ENCODE data around the gene POLR1H. TPM values are rescaled to one million over a fixed set of nuclear protein-coding genes. Genes with fewer than 3 reads are reported as not detected.

The POLR1H gene
- total and polyA plus RNA-seq, 7 donors, result 15.4 to 32.9 (median 23.7) TPM

- TF ChIP-seq, protein P1, sequence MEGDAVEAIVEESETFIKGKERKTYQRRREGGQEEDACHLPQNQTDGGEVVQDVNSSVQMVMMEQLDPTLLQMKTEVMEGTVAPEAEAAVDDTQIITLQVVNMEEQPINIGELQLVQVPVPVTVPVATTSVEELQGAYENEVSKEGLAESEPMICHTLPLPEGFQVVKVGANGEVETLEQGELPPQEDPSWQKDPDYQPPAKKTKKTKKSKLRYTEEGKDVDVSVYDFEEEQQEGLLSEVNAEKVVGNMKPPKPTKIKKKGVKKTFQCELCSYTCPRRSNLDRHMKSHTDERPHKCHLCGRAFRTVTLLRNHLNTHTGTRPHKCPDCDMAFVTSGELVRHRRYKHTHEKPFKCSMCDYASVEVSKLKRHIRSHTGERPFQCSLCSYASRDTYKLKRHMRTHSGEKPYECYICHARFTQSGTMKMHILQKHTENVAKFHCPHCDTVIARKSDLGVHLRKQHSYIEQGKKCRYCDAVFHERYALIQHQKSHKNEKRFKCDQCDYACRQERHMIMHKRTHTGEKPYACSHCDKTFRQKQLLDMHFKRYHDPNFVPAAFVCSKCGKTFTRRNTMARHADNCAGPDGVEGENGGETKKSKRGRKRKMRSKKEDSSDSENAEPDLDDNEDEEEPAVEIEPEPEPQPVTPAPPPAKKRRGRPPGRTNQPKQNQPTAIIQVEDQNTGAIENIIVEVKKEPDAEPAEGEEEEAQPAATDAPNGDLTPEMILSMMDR (IDR thresholded peaks at IDR 0.05), result no peak
Measured at GRCh38 chr6:30035784-30036183, 25.3 kb upstream of the POLR1H start.

DNA sequence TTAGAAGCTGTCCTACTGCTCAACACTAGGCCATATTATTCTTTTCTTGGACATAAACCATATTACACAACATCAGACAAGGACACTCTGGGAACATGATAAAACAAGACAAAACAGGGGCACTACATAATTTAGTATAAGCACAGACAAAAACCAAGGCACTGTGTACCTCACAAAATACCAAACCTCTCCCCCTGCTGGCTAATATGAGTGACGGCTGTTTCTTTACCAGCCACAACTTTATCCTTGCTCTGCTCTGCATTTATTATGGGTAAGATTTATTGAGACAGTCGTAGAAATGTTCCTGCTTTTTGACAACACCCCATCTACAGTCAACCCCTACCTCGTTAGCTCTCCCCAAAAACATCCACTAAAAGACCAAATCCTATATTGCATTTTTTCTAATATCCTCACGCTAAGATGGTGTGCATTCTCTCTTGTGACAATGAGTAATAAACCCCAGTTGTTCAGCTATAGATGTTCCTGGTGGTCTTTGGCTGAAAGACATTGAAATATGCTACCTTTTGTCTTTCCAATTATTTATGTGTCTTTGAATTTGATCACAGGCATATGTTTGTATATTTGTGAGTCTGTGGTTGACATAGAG, 23.8 kb upstream of the POLR1H start:
- intact Hi-C loops (cut with DNase I), result no loop called here
- H3K27me3 ChIP-seq (ENCODE audit: insufficient read depth in 3 of 3, low read length in 2 of 3), result no peaks in the 10 kb centered on the region
- DNase-seq, result no peak
- H3K9me3 ChIP-seq, result no peaks in the 10 kb centered on the region
- 71 to 83% (median 82%) methylated on average over 4 of the region's 4 CpGs for WGBS, 3 donors
- H3K36me3 ChIP-seq (ENCODE audit: insufficient read depth in 1 of 2, low read depth in 1 of 2), result peaks cover 0 to 19% of the 10 kb centered on the region in 2 donors
- H3K27ac ChIP-seq, result no peak overlapping the region
- H3K4me3 ChIP-seq, result no peak overlapping the region
- ATAC-seq, result no peak
- peaks cover 1% of the 10 kb centered on the region for H3K4me1 ChIP-seq
- TF ChIP-seq, protein P1 (IDR thresholded peaks at IDR 0.05), result no peak

More at GRCh38 chr6:30035784-30036183, 25.3 kb upstream of the POLR1H start:
- peaks cover 0 to 19% of the 10 kb centered on the region in 2 donors for H3K36me3 ChIP-seq (ENCODE audit: insufficient read depth in 1 of 2, low read depth in 1 of 2)
- no peak overlapping the region for H3K27ac ChIP-seq
- no peak overlapping the region for H3K4me3 ChIP-seq
- no peaks in the 10 kb centered on the region for H3K9me3 ChIP-seq
- WGBS, 3 donors, result 81 to 100% (median 93%) methylated on average over 1 of the region's 1 CpG
- DNase-seq (no peak), ATAC-seq (no peak)
- intact Hi-C loops (cut with DNase I), result no loop called here
- no peaks in the 10 kb centered on the region for H3K4me1 ChIP-seq
- no peaks in the 10 kb centered on the region for H3K27me3 ChIP-seq (ENCODE audit: insufficient read depth in 3 of 3, low read length in 2 of 3)

DNA sequence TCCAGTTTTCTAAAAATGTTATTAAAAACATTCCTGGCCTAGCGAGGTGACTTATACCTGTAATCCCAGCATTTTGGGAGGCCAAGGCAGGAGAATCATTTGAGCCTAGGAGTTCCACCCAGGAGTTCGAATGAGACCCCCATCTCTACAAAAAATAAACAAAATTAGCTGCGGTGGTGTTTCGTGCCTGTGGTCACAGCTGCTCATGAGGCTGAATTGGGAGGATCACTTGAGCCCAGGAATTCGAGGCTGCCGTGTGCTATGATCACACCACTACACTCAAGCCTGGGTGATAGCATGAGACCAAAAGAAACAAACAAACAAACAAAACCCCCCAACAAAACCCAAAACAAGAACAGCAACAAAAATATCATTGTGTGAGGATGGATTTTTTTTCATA, 19.8 kb upstream of the POLR1H start:
- 68 to 80% (median 73%) methylated on average over 6 of the region's 6 CpGs for WGBS, 3 donors
- intact Hi-C loops (cut with DNase I), result no loop called here
- no peak overlapping the region for H3K27ac ChIP-seq
- DNase-seq (no peak), ATAC-seq (no peak)
- no peaks in the 10 kb centered on the region for H3K36me3 ChIP-seq (ENCODE audit: insufficient read depth in 1 of 2, low read depth in 1 of 2)
- TF ChIP-seq, protein P1 (IDR thresholded peaks at IDR 0.05), result no peak
- H3K9me3 ChIP-seq, result no peaks in the 10 kb centered on the region
- no peak overlapping the region for H3K4me3 ChIP-seq
- H3K4me1 ChIP-seq, result peaks cover 3% of the 10 kb centered on the region
- no peaks in the 10 kb centered on the region for H3K27me3 ChIP-seq (ENCODE audit: insufficient read depth in 3 of 3, low read length in 2 of 3)

GRCh38 chr6:30041821-30042220, 19.2 kb upstream of the POLR1H start:
- no peaks in the 10 kb centered on the region for H3K9me3 ChIP-seq
- no peak overlapping the region for H3K27ac ChIP-seq
- no peak for DNase-seq
- TF ChIP-seq, protein P1 (IDR thresholded peaks at IDR 0.05), result no peak
- no peak for ATAC-seq
- no peaks in the 10 kb centered on the region for H3K36me3 ChIP-seq (ENCODE audit: insufficient read depth in 1 of 2, low read depth in 1 of 2)
- H3K4me3 ChIP-seq, result no peak overlapping the region
- peaks cover 3% of the 10 kb centered on the region for H3K4me1 ChIP-seq
- intact Hi-C loops (cut with DNase I), result no loop called here
- 44 to 54% (median 48%) methylated on average over 4 of the region's 4 CpGs for WGBS, 3 donors
- no peaks in the 10 kb centered on the region for H3K27me3 ChIP-seq (ENCODE audit: insufficient read depth in 3 of 3, low read length in 2 of 3)

- H3K27me3 ChIP-seq (ENCODE audit: insufficient read depth in 3 of 3, low read length in 2 of 3), result no peaks in the 10 kb centered on the region
- H3K9me3 ChIP-seq, result no peaks in the 10 kb centered on the region
- no peak for DNase-seq
- WGBS, 3 donors, result 88 to 92% (median 90%) methylated on average over 1 of the region's 1 CpG
- H3K27ac ChIP-seq, result no peak overlapping the region
- TF ChIP-seq, protein P1 (IDR thresholded peaks at IDR 0.05), result no peak
- ATAC-seq, result no peak
- no peak overlapping the region for H3K4me3 ChIP-seq
- no peaks in the 10 kb centered on the region for H3K36me3 ChIP-seq (ENCODE audit: insufficient read depth in 1 of 2, low read depth in 1 of 2)
- intact Hi-C loops (cut with DNase I), result no loop called here
- peaks cover 3% of the 10 kb centered on the region for H3K4me1 ChIP-seq
Measured at GRCh38 chr6:30042476-30042875, 18.6 kb upstream of the POLR1H start.
